ENCODE results near the gene S100A3. TPM values are rescaled to one million over a fixed set of nuclear protein-coding genes. Genes with fewer than 3 reads are reported as not detected.

S100A3 gene
- total RNA-seq, 3 donors from 2014 or later: 0.44 to 2.6 (median 2.2) TPM

GRCh38 chr1:153540394-153541361, 8.4 kb downstream of the S100A3 start, which contains the start of gene S100A5:
Gene S100A5 (minus strand): TSS chr1:153540934. CDS start chr1:153540191, 743 bp downstream.
- TF ChIP-seq POLR2A (IDR thresholded peaks at IDR 0.05) (no peak), CTCF (IDR thresholded peaks at IDR 0.05) (no peak), POLR2AphosphoS5 (IDR thresholded peaks at IDR 0.05) (no peak)
- DNase-seq (ENCODE audit: low spot score in 2 of 2): no peak
- intact Hi-C loops (cut with DNase I; ENCODE audit: low total_unique reads): no loop called here
- Histone ChIP-seq H3K27me3 (no peaks in the 10 kb centered on the region), H3K36me3 (no peaks in the 10 kb centered on the region), H3K4me1 (peaks cover 6 to 30% of the 10 kb centered on the region in 2 donors), H3K27ac (peak within 1 kb of the TSS; percentile 62 to 94), H3K9me3 (no peaks in the 10 kb centered on the region), H3K4me3 (no peak within 1 kb of the TSS)

- TF ChIP-seq CTCF (IDR thresholded peaks at IDR 0.05): no peak
- no peak for TF ChIP-seq POLR2AphosphoS5 (IDR thresholded peaks at IDR 0.05)
- no peak for TF ChIP-seq POLR2A (IDR thresholded peaks at IDR 0.05)
- intact Hi-C loops (cut with DNase I; ENCODE audit: low total_unique reads): no loop called here
- no peaks in the 10 kb centered on the region for H3K27me3 ChIP-seq
- H3K27ac ChIP-seq: peak overlapping the region; percentile 62 to 94
- no peaks in the 10 kb centered on the region for H3K9me3 ChIP-seq
- H3K36me3 ChIP-seq: no peaks in the 10 kb centered on the region
- DNase-seq (ENCODE audit: low spot score in 2 of 2): no peak
- H3K4me1 ChIP-seq: peaks cover 4 to 21% of the 10 kb centered on the region in 2 donors
- H3K4me3 ChIP-seq: no peak overlapping the region
Measured at GRCh38 chr1:153539395-153540093, 9.5 kb downstream of the S100A3 start.

GRCh38 chr1:153538315-153538821, 10.7 kb downstream of the S100A3 start:
- H3K4me3 ChIP-seq: no peak overlapping the region
- intact Hi-C loops (cut with DNase I; ENCODE audit: low total_unique reads): no loop called here

GRCh38 chr1:153537376-153537730, 11.7 kb downstream of the S100A3 start:
- no peak overlapping the region for H3K4me3 ChIP-seq
- peak overlapping the region; percentile 98 to 99 for H3K27ac ChIP-seq
- DNase-seq (ENCODE audit: low spot score in 2 of 2): no peak
- H3K27me3 ChIP-seq: no peaks in the 10 kb centered on the region
- intact Hi-C loops (cut with DNase I; ENCODE audit: low total_unique reads): no loop called here
- TF ChIP-seq POLR2AphosphoS5 (IDR thresholded peaks at IDR 0.05) (no peak), CTCF (IDR thresholded peaks at IDR 0.05) (no peak), POLR2A (IDR thresholded peaks at IDR 0.05) (no peak)
- peaks cover 0 to 5% of the 10 kb centered on the region in 2 donors for H3K4me1 ChIP-seq
- no peaks in the 10 kb centered on the region for H3K9me3 ChIP-seq
- H3K36me3 ChIP-seq: no peaks in the 10 kb centered on the region

More at GRCh38 chr1:153538315-153538821, 10.7 kb downstream of the S100A3 start:
- Histone ChIP-seq H3K36me3 (no peaks in the 10 kb centered on the region), H3K27ac (peak overlapping the region; percentile 78 to 99), H3K27me3 (no peaks in the 10 kb centered on the region), H3K9me3 (no peaks in the 10 kb centered on the region), H3K4me1 (peaks cover 0 to 9% of the 10 kb centered on the region in 2 donors)
- TF ChIP-seq POLR2AphosphoS5 (IDR thresholded peaks at IDR 0.05) (peak in 1 of 3 donors; percentile 22), POLR2A (IDR thresholded peaks at IDR 0.05) (no peak), CTCF (IDR thresholded peaks at IDR 0.05) (no peak)
- peak in 1 of 2 donors; percentile 57 for DNase-seq (ENCODE audit: low spot score in 2 of 2)

Data from breast epithelium (tissue), 4 donors.